Endothelial cell of umbilical vein (primary cell): Measurements from ENCODE around the gene ADGRD1. TPM values are rescaled to one million over a fixed set of nuclear protein-coding genes. Genes with fewer than 3 reads are reported as not detected.

Experiments used
- BruUV-seq: library from RNA; stranded (reverse); fragments of 400-500 nt; replicated peaks from 2 replicates; lab custom pipeline; 2021; lab: Mats Ljungman, UMichigan
- CTCF ChIA-PET: fragments of 300-600, 350-600 bp; sonication (Branson Sonifier 250); formaldehyde crosslinking; loops from one replicate; lab custom pipeline; 2021; ENCODE audit warnings: antibody characterized with exemption, inconsistent platforms; lab: Charles Lee
- POLR2A ChIA-PET: fragments of 300-600, 350-600 bp; sonication (Branson Sonifier 250); formaldehyde crosslinking; loops from one replicate; lab custom pipeline; 2021; ENCODE audit warnings: antibody characterized with exemption, inconsistent platforms; lab: Charles Lee
- DNase-seq: peaks from one replicate; pipeline ENCODE4 v3.0.0-alpha.2; 2011; ENCODE audit warnings: low read depth, low spot score
- FAIRE-seq: peaks from 2 replicates; lab custom pipeline; 2011; peaks lifted over from hg19 to GRCh38; lab: Jason Lieb, UNC
- H2AFZ ChIP-seq: 2 replicates; pipeline ENCODE4 v1.6.0; 2012; ENCODE audit warnings: low read depth, low read length, control low read depth, inconsistent platforms
- H3K27ac ChIP-seq: 2 replicates; pipeline ENCODE4 v1.5.1; 2011; ENCODE audit warnings: low read depth, mild to moderate bottlenecking, control low read depth, low read length, moderate library complexity; ENCODE audit not compliant: insufficient read depth
- H3K27me3 ChIP-seq, 2 experiments: 2 replicates each; pipeline versions ENCODE4 v1.6.0 to v1.6.1; 2011; ENCODE audit warnings: low read length in 2 of 2, mixed read lengths in 1 of 2; ENCODE audit not compliant: control insufficient read depth in 2 of 2, insufficient read depth in 2 of 2
- H3K36me3 ChIP-seq, 2 experiments: 2 replicates in 1 of 2; 3 replicates in 1 of 2; pipeline ENCODE4 v1.5.1; 2011; ENCODE audit warnings: low read length in 2 of 2, mild to moderate bottlenecking in 1 of 2, moderate library complexity in 1 of 2; ENCODE audit not compliant: control insufficient read depth in 2 of 2, insufficient read depth in 2 of 2; ENCODE audit errors: extremely low read depth in 1 of 2
- H3K4me1 ChIP-seq: 3 replicates; pipeline ENCODE4 v1.5.1; 2011; ENCODE audit warnings: mild to moderate bottlenecking, low read length; ENCODE audit not compliant: control insufficient read depth, insufficient read depth; ENCODE audit errors: extremely low read depth
- H3K4me2 ChIP-seq: 2 replicates; pipeline ENCODE4 v1.6.1; 2011; ENCODE audit warnings: low read length, control low read depth, mixed read lengths; ENCODE audit not compliant: insufficient read depth
- H3K4me3 ChIP-seq, 3 experiments: fragments of 200-600 bp in 1 of 3; sonication (generic), shearing (Covaris generic) in 1 of 3; replicated peaks in 1 of 3; 2 replicates each; pipeline ENCODE4 v1.5.1; 2011 to 2016; ENCODE audit warnings: control low read depth in 3 of 3, low read length in 3 of 3, mild to moderate bottlenecking in 2 of 3, inconsistent platforms in 1 of 3, low read depth in 1 of 3, moderate library complexity in 1 of 3; ENCODE audit not compliant: insufficient read depth in 1 of 3
- H3K79me2 ChIP-seq: 2 replicates; pipeline ENCODE4 v1.6.0; 2012; ENCODE audit warnings: low read length, inconsistent platforms; ENCODE audit not compliant: control insufficient read depth, insufficient read depth
- H3K9ac ChIP-seq: replicated peaks from 2 replicates; pipeline ENCODE3; 2011; ENCODE audit warnings: low read length, control low read depth; ENCODE audit not compliant: insufficient read depth; ENCODE audit errors: extremely low read depth
- H3K9me1 ChIP-seq: replicated peaks from 3 replicates; pipeline ENCODE4 v1.6.0; 2011; ENCODE audit warnings: mild to moderate bottlenecking, low read length; ENCODE audit not compliant: control insufficient read depth, insufficient read depth; ENCODE audit errors: extremely low read depth
- H3K9me3 ChIP-seq: replicated peaks from 2 replicates; pipeline ENCODE4 v1.5.1; 2012; ENCODE audit warnings: low read length, inconsistent platforms; ENCODE audit not compliant: control insufficient read depth, insufficient read depth
- H4K20me1 ChIP-seq: replicated peaks from 2 replicates; pipeline ENCODE3; 2011; ENCODE audit warnings: mild to moderate bottlenecking, low read length; ENCODE audit not compliant: control insufficient read depth, insufficient read depth; ENCODE audit errors: extremely low read depth
- EZH2 ChIP-seq: IDR thresholded peaks from 2 replicates; pipeline ENCODE4 v1.6.1; 2012; ENCODE audit warnings: borderline replicate concordance, low read depth, mild to moderate bottlenecking, moderate library complexity, low read length, inconsistent platforms; ENCODE audit not compliant: severe bottlenecking
- FOS ChIP-seq: IDR thresholded peaks from 2 replicates; pipeline ENCODE4 v1.6.1; 2011; ENCODE audit warnings: mild to moderate bottlenecking, low read length, moderate library complexity, borderline replicate concordance; ENCODE audit not compliant: insufficient read depth
- GATA2 ChIP-seq: IDR thresholded peaks from 2 replicates; pipeline ENCODE4 v1.7.0; 2011; ENCODE audit warnings: low read depth, mild to moderate bottlenecking, moderate library complexity, mixed read lengths, low read length; ENCODE audit not compliant: insufficient read length, insufficient read depth
- JUN ChIP-seq: IDR thresholded peaks from 2 replicates; pipeline ENCODE4 v1.6.1; 2011; ENCODE audit warnings: borderline replicate concordance, low read depth; ENCODE audit not compliant: insufficient read length, insufficient read depth
- MYC ChIP-seq: IDR thresholded peaks from one replicate; pipeline ENCODE4 v1.6.1; 2011; ENCODE audit warnings: mild to moderate bottlenecking, low read depth, low read length
- POLR2A ChIP-seq: IDR thresholded peaks from 2 replicates; pipeline ENCODE4 v1.6.1; 2012; ENCODE audit warnings: low read depth, mild to moderate bottlenecking, control low read depth, low read length
- POLR2AphosphoS5 ChIP-seq: IDR thresholded peaks from 2 replicates; pipeline ENCODE4 v1.6.1; 2012; ENCODE audit warnings: low read depth, mild to moderate bottlenecking, control low read depth, low read length, moderate library complexity; ENCODE audit not compliant: insufficient read depth
- dilution Hi-C: fragments of 300-500 bp; cut with MboI; formaldehyde crosslinking; loops from one replicate; pipeline ENCODE4 v1.15.0; 2019; ENCODE audit warnings: low sequenced_read_pairs; ENCODE audit not compliant: extremely low pct_ligation_motif_present
- intact Hi-C: fragments of 100-400 bp; cut with micrococcal nuclease; formaldehyde crosslinking; loops from one replicate; pipeline ENCODE4 v1.10.0; 2022
- polyA plus RNA-seq, 4 experiments: library from polyadenylated mRNA; depleted of rRNA in 3 of 4; stranded (reverse) in 3 of 4; unstranded in 1 of 4; fragments of >200 nt; gene quantifications; 2 replicates each; pipeline versions ENCODE4 v1.2.1 to v1.2.3, GENCODE V29; 2011 to 2012; ENCODE audit warnings: missing spikeins in 1 of 4
- total RNA-seq: library from RNA; stranded (reverse); gene quantifications from 2 replicates; pipeline ENCODE4 v1.2.3, GENCODE V29; 2021
- TF ChIP-seq, protein P1 (sequence below), 2 donors: IDR thresholded peaks; 1 replicate in 1 of 2; 2 replicates in 1 of 2; pipeline ENCODE4 v1.5.1; 2011; ENCODE audit warnings: low read length in 2 of 2, mild to moderate bottlenecking in 2 of 2, moderate library complexity in 2 of 2, control low read depth in 1 of 2, inconsistent platforms in 1 of 2, low read depth in 1 of 2; ENCODE audit not compliant: insufficient read depth in 1 of 2; ENCODE audit errors: extremely low read depth in 1 of 2
- TF ChIP-seq, protein P2 (sequence below): IDR thresholded peaks from 2 replicates; pipeline ENCODE4 v1.6.1; 2011; ENCODE audit not compliant: insufficient read depth, insufficient read length

The ADGRD1 gene
- total and polyA plus RNA-seq, 2 donors (not counting 3 experiments of a cell fraction or from before 2014, with no cell fraction given), result 0.07 TPM; not detected in 1

GRCh38 chr12:131034631-131035244 lies 81.0 kb downstream of the ADGRD1 start:
- Histone ChIP-seq H3K36me3 (no peaks in the 10 kb centered on the region), H3K9ac (no peak overlapping the region), H3K79me2 (no peaks in the 10 kb centered on the region), H3K4me3 (no peak overlapping the region), H3K4me2 (no peak overlapping the region), H4K20me1 (no peaks in the 10 kb centered on the region), H3K27ac (no peak overlapping the region), H3K9me3 (no peaks in the 10 kb centered on the region), H3K9me1 (no peaks in the 10 kb centered on the region), H3K4me1 (no peaks in the 10 kb centered on the region), H2AFZ (no peak overlapping the region), H3K27me3 (no peaks in the 10 kb centered on the region)
- TF ChIP-seq FOS (no peak), JUN (no peak), GATA2 (no peak), EZH2 (no peak), MYC (no peak), POLR2A (no peak), POLR2AphosphoS5 (no peak)
- TF ChIP-seq, protein P1, sequence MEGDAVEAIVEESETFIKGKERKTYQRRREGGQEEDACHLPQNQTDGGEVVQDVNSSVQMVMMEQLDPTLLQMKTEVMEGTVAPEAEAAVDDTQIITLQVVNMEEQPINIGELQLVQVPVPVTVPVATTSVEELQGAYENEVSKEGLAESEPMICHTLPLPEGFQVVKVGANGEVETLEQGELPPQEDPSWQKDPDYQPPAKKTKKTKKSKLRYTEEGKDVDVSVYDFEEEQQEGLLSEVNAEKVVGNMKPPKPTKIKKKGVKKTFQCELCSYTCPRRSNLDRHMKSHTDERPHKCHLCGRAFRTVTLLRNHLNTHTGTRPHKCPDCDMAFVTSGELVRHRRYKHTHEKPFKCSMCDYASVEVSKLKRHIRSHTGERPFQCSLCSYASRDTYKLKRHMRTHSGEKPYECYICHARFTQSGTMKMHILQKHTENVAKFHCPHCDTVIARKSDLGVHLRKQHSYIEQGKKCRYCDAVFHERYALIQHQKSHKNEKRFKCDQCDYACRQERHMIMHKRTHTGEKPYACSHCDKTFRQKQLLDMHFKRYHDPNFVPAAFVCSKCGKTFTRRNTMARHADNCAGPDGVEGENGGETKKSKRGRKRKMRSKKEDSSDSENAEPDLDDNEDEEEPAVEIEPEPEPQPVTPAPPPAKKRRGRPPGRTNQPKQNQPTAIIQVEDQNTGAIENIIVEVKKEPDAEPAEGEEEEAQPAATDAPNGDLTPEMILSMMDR (IDR thresholded peaks at IDR 0.05; ENCODE audit: extremely low read depth in 1 of 2, insufficient read depth in 1 of 2, low read depth in 1 of 2, low read length in 2 of 2), result no peak
- TF ChIP-seq, protein P2, sequence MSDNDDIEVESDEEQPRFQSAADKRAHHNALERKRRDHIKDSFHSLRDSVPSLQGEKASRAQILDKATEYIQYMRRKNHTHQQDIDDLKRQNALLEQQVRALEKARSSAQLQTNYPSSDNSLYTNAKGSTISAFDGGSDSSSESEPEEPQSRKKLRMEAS, result no peak
- no peak for DNase-seq
- intact Hi-C loops, result no loop called here
- BruUV-seq, result no TSS peak
- dilution Hi-C loops, result no loop called here
- CTCF ChIA-PET, result no interaction called here
- FAIRE-seq, result no peak
- POLR2A ChIA-PET, result no interaction called here
